BJ (cell line): ENCODE results near the gene FKBP4. TPM values are rescaled to one million over a fixed set of nuclear protein-coding genes. Genes with fewer than 3 reads are reported as not detected.
A peak's percentile ranks its signal among the peaks of the same experiment; 100 is the strongest.

ENCODE experiments used
- CTCF ChIA-PET: fragments of 350-600 bp; formaldehyde crosslinking; extraction: SDS; loops from one replicate; lab custom pipeline; 2021; ENCODE audit warnings: antibody characterized with exemption, inconsistent platforms; lab: Yijun Ruan, JAX
- POLR2A ChIA-PET: fragments of 300-600 bp; sonication (Branson Sonifier 250); formaldehyde crosslinking; extraction: SDS; loops from one replicate; lab custom pipeline; 2021; ENCODE audit warnings: antibody characterized with exemption; lab: Charles Lee
- DNase-seq: peaks from one replicate; pipeline ENCODE4 v3.0.0-alpha.2; 2011; ENCODE audit warnings: low read depth
- H3K27me3 ChIP-seq: 2 replicates; pipeline ENCODE4 v1.6.0; 2011; ENCODE audit warnings: low read length; ENCODE audit not compliant: control insufficient read depth, insufficient read depth
- H3K36me3 ChIP-seq: 2 replicates; pipeline ENCODE4 v1.5.1; 2011; ENCODE audit warnings: low read length; ENCODE audit not compliant: control insufficient read depth, insufficient read depth
- H3K4me3 ChIP-seq: 2 replicates; pipeline ENCODE4 v1.5.1; 2011; ENCODE audit warnings: low read depth, mild to moderate bottlenecking, control low read depth, low read length
- polyA minus RNA-seq: library from RNA; depleted of rRNA, polyadenylated mRNA; stranded (reverse); fragments of >200 nt; gene quantifications from 2 replicates; pipeline ENCODE4 v1.2.3, GENCODE V29; 2011; rRNA and poly(A)+ RNA removed
- polyA plus RNA-seq: library from polyadenylated mRNA; depleted of rRNA; stranded (reverse); fragments of >200 nt; gene quantifications from 2 replicates; pipeline ENCODE4 v1.2.3, GENCODE V29; 2011; rRNA removed
- TF ChIP-seq, protein P1 (sequence below): IDR thresholded peaks from 2 replicates; pipeline ENCODE4 v1.5.1; 2011; ENCODE audit warnings: low read depth, mild to moderate bottlenecking, control low read depth, inconsistent platforms, low read length, moderate library complexity; ENCODE audit not compliant: insufficient read depth

FKBP4 gene, protein sequence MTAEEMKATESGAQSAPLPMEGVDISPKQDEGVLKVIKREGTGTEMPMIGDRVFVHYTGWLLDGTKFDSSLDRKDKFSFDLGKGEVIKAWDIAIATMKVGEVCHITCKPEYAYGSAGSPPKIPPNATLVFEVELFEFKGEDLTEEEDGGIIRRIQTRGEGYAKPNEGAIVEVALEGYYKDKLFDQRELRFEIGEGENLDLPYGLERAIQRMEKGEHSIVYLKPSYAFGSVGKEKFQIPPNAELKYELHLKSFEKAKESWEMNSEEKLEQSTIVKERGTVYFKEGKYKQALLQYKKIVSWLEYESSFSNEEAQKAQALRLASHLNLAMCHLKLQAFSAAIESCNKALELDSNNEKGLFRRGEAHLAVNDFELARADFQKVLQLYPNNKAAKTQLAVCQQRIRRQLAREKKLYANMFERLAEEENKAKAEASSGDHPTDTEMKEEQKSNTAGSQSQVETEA
- polyA plus RNA-seq (27.1 and 32.4 TPM in 2 replicates), polyA minus RNA-seq (23.7 and 29.4 TPM in 2 replicates)

GRCh38 chr12:2794736-2795289 is at the start of gene FKBP4:
Gene FKBP4 (plus strand): TSS chr12:2794970. CDS start chr12:2795140, 170 bp downstream.
- CTCF ChIA-PET: no interaction called here
- POLR2A ChIA-PET: no interaction called here

DNA sequence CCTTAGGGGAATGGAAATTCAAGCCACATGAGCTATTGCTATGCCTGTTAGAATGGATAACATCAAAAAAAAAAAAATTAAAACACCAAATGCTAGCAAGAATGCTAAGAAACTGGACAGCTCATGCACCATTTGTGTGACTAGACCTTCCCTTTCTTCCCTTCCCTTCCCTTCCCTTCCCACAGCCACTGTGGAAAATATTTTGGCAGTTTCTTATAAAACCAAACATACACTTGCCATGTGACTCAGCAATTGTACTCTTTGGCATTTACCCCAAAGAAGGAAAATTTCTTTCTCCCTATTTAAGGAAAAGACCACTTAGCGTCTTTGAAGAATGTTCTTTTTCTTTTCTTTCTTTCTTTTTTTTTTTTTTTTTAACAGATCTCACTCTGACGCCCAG is 49.1 kb upstream of the FKBP4 start:
- Histone ChIP-seq H3K36me3 (no peaks in the 10 kb centered on the region), H3K4me3 (no peak overlapping the region), H3K27me3 (peaks cover 6% of the 10 kb centered on the region)
- CTCF ChIA-PET: interaction anchor here (1.2 kb wide), 1 partner anchor 38 kb away, joined by 3 read pairs; no protein-coding TSS in a partner anchor
- TF ChIP-seq, protein P1, sequence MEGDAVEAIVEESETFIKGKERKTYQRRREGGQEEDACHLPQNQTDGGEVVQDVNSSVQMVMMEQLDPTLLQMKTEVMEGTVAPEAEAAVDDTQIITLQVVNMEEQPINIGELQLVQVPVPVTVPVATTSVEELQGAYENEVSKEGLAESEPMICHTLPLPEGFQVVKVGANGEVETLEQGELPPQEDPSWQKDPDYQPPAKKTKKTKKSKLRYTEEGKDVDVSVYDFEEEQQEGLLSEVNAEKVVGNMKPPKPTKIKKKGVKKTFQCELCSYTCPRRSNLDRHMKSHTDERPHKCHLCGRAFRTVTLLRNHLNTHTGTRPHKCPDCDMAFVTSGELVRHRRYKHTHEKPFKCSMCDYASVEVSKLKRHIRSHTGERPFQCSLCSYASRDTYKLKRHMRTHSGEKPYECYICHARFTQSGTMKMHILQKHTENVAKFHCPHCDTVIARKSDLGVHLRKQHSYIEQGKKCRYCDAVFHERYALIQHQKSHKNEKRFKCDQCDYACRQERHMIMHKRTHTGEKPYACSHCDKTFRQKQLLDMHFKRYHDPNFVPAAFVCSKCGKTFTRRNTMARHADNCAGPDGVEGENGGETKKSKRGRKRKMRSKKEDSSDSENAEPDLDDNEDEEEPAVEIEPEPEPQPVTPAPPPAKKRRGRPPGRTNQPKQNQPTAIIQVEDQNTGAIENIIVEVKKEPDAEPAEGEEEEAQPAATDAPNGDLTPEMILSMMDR: no peak
- POLR2A ChIA-PET: interaction anchor here (0.6 kb wide), 1 partner anchor 59 kb away, joined by 9 read pairs; no protein-coding TSS in a partner anchor
- DNase-seq: no peak

More at GRCh38 chr12:2794736-2795289, at the start of gene FKBP4:
- Histone ChIP-seq H3K36me3 (peaks cover 9% of the 10 kb centered on the region), H3K27me3 (no peaks in the 10 kb centered on the region), H3K4me3 (peak within 1 kb of the TSS; percentile 65)
- TF ChIP-seq, protein P1: no peak
- no peak for DNase-seq

GRCh38 chr12:2749580-2749979 is 45.2 kb upstream of the FKBP4 start:
- Histone ChIP-seq H3K27me3 (peaks cover 7% of the 10 kb centered on the region), H3K36me3 (no peaks in the 10 kb centered on the region), H3K4me3 (no peak overlapping the region)
- CTCF ChIA-PET: interaction anchor here (1.2 to 3.3 kb wide), 3 partner anchors 9 to 34 kb away, joined by 3 to 14 read pairs (median 9); no protein-coding TSS in a partner anchor
- TF ChIP-seq, protein P1: no peak
- DNase-seq: no peak
- POLR2A ChIA-PET: no interaction called here

- ChIA-PET CTCF (interaction anchor here (2.2 to 3.3 kb wide), 2 partner anchors 10 to 34 kb away, joined by 9 to 14 read pairs; no protein-coding TSS in a partner anchor), POLR2A (no interaction called here)
- Histone ChIP-seq H3K27me3 (peaks cover 9% of the 10 kb centered on the region), H3K4me3 (no peak overlapping the region), H3K36me3 (no peaks in the 10 kb centered on the region)
- DNase-seq: no peak
- TF ChIP-seq, protein P1: no peak
Measured at GRCh38 chr12:2750185-2750584, 44.6 kb upstream of the FKBP4 start.

GRCh38 chr12:2751230-2751629 is 43.5 kb upstream of the FKBP4 start:
- Histone ChIP-seq H3K4me3 (no peak overlapping the region), H3K27me3 (peaks cover 9% of the 10 kb centered on the region), H3K36me3 (no peaks in the 10 kb centered on the region)
- TF ChIP-seq, protein P1: no peak
- POLR2A ChIA-PET: no interaction called here
- CTCF ChIA-PET: interaction anchor here (1.2 to 2.2 kb wide), 2 partner anchors 11 to 33 kb away, joined by 5 to 9 read pairs; no protein-coding TSS in a partner anchor
- DNase-seq: no peak
